SKM-1 treated with dmso at 0.1 percent for 144 hours (cell line): ENCODE measurements around the gene VPS4A.

ENCODE experiments used
- DNase-seq: peaks from one replicate; lab custom pipeline; 2025; ENCODE audit not compliant: unreplicated experiment; lab: John Stamatoyannopoulos, UW

The VPS4A gene

DNA sequence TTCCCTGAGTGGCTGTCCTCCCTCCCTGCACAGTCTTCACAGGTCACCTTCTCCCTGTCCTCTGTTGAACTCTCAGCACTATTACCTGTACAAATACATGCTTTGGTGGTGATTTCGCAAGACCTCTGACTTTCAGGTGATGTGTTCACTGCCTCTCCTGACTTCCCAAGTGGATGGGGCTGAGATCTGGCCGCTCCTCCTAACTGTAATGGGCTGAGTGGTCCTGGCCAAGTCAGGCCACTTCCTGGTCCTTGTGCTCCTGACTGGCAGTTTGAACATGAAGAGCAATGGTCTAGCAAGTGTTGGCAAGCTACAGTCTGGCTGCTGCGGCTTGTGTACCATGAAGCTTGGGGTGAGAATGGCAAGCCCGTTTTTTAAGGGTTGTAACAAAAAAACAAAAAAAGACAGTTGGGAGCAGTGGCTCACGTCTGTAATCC lies 52.1 kb downstream of the VPS4A start:
- no peak for DNase-seq

DNA sequence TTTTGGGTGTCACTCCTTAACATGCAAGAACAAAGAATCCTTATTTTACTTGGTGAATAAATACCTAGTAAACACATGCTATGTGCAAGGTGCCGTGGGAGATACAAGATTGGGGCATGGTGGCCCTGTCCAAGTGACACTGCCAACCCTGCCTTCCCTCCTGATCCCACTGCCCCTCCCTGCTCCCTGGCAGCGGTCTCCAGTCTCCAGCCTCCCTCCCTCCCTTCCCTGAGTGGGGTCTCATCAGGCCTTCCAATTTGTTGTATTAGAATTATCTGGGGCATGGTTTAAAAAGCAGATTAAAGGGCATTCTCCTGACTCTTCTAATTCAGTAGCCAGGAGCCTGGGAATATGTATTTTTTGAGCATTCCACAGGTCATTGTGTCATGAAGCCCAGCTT lies 52.9 kb downstream of the VPS4A start:
- no peak for DNase-seq

DNA sequence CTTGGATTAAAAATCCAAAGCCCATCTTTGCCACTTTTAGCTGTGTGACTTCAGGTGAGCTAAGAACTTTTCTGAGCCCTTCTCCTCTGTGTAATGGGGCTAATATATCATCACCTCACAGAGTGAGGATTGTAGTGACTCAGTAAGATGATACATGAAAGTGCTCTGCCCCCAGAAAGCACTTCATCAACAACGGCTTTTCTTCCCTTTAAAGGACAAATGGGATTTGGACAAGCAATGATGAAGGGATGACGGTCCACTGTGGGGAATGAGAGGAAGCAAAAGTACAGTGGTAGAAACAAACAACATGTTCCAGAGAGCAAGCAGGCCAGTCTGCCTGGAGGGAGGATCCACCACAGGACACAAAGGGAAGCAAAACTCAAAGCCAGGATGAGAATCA lies 54.8 kb downstream of the VPS4A start:
- DNase-seq, result no peak

DNA sequence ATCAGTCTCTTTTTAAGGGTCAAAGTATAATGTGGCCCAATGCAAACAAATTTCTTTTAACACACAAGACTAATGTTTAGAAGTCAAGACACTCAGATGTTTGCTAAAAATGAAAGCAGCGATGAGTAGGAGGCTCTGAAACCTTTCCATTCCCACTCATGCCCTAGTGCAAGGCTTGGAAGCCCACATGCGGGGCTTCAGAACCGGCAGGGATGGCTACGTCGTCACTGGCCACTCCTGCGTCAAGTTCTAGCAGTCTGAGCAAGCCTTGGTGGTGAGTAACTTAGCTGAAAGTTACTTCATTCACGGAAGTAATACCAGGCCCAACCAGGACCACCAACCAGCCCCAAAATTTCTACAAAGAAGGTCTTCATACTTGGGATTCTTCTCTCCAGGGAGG lies 55.3 kb downstream of the VPS4A start:
- DNase-seq, result no peak

DNA sequence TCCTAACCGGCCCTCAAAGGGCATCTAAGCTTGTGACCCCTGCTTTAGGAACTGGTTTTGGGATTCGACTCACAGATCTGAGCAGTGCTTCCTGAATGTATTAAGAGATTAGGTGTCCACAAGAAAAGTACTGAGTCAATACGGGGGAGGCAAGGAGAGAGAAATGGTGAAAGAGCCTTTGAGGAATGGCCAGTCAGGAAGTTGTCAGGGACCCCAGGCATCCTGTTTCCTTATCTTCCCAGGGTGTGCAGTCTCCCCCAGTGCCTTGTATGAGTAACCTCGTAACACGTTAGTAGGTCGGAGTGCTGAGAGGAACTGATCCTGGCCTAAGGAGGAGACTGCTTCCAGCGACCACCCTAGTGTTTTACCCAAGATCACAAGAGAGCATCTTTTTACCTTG lies 56.8 kb downstream of the VPS4A start:
- DNase-seq, result no peak

DNA sequence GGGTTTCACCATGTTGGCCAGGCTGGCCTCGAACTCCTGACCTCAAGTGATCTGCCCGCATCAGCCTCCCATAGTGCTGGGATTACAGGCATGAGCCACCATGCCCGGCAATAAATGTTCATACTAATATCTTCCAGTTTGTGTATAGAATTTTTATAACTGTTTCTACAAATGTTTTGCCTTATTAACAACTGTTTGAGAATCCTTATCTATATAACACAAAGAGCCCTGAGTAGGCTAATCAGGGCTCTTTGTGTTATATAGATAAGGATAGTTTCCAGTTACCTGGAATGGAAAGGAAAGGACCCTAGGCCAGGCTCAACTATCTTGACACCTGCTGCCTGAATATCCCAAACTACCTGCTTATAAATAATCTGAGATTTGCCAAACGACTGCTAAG lies 57.7 kb downstream of the VPS4A start:
- DNase-seq, result no peak

DNA sequence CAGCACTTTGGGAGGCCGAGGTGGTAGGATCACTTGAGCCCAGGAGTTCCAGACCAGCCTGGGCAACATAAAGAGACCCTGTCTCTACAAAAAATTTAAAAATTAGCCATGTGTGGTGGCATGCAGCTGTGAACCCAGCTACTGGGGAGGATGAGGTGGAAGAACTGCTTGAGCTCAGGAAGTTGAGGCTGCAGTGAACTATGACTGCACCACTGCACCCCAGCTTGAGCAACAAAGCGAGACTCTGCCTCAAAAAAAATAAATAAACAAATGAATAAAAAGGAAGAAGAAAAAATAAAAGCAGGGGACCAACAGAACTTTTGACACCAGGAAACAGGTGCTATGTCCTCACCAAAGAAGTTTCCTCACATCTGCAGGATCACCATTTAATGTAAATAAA lies 60.4 kb downstream of the VPS4A start:
- no peak for DNase-seq

DNA sequence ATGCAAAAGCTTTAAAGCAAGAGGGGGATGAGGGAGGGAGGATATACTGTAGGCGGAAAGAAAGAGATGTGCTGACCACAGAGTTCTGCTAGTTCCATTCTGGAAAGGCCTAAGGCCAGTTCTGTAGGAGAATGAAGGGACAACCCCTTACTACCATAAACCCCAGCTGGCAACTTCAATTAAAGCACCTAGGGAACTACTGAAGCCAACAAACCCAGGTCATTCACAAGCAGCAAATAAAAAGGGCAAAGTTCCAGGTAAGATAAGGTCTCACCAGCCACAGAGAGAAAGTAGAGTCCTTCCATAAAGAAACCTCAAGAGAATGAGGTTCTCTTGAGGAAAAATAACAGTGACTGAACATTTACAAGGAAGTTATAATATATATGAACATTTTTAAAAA lies 61.9 kb downstream of the VPS4A start:
- no peak for DNase-seq
